Fibroblast of villous mesenchyme (primary cell): ENCODE results near the gene CRMP1. TPM values are rescaled to one million over a fixed set of nuclear protein-coding genes. Genes with fewer than 3 reads are reported as not detected.

Experiments
- DNase-seq: peaks from one replicate; pipeline ENCODE4 v3.0.0-alpha.2; 2010; ENCODE audit warnings: low read depth
- H3K4me3 ChIP-seq: 2 replicates; pipeline ENCODE4 v1.5.1; 2011; ENCODE audit warnings: low read depth, mild to moderate bottlenecking, low read length
- CTCF ChIP-seq: IDR thresholded peaks from 2 replicates; pipeline ENCODE4 v1.5.1; 2012; ENCODE audit warnings: low read depth, mild to moderate bottlenecking, low read length; ENCODE audit not compliant: insufficient read depth
- total RNA-seq: library from RNA; depleted of rRNA; stranded (reverse); fragments of >200 nt; gene quantifications from 2 replicates; pipeline ENCODE4 v1.2.3, GENCODE V29; 2012

The CRMP1 gene
- total RNA-seq, 1 donor: under 0.01 TPM

DNA sequence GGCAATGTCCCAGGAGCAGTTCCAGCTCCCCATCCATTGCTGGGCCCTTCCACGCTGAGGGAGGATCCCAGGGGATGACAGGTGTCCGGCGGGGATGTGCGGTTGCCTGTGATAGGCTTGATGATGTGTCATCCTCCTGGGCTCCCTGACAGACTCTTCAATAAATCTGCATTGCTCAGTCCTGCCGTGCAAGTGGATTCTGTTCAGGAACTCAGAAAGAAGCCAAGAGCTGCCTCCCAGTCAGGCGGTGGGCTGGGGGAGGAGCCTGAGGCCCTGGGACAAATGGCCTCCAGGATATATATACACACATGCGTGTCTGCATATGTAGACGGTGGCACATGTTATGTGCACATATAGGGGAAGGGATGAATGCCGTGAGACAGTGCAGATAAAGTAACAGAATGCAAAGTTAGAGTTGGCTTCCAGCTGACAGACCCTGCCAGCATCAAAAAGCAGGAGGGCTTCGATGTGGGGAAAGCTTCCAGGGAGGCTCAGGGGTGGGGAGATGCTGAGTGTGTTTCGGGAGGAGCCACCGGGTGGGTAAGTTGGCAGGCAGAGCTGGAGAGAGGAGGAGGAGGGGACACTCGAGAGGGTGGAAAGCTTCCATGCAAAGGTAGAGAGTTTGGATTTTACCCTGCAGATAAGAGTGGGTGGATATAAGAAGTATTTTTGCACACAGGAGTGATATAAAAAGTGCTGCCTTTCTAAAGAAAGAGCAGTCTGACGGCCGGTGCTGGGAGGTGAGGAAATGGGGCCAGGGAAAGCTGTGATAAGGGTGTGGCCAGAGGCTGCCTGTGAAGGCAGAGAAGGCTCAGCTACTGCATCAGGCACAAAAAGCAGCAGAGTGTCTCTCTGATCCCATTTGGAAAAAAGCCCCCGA, 28.5 kb upstream of the CRMP1 start:
- DNase-seq: no peak
- TF ChIP-seq CTCF: no peak
- no peak overlapping the region for H3K4me3 ChIP-seq

GRCh38 chr4:5919571-5919970, 26.7 kb upstream of the CRMP1 start:
- DNase-seq: no peak
- TF ChIP-seq CTCF: no peak
- no peak overlapping the region for H3K4me3 ChIP-seq

GRCh38 chr4:5919044-5919443, 26.2 kb upstream of the CRMP1 start:
- no peak overlapping the region for H3K4me3 ChIP-seq
- TF ChIP-seq CTCF: no peak
- no peak for DNase-seq

DNA sequence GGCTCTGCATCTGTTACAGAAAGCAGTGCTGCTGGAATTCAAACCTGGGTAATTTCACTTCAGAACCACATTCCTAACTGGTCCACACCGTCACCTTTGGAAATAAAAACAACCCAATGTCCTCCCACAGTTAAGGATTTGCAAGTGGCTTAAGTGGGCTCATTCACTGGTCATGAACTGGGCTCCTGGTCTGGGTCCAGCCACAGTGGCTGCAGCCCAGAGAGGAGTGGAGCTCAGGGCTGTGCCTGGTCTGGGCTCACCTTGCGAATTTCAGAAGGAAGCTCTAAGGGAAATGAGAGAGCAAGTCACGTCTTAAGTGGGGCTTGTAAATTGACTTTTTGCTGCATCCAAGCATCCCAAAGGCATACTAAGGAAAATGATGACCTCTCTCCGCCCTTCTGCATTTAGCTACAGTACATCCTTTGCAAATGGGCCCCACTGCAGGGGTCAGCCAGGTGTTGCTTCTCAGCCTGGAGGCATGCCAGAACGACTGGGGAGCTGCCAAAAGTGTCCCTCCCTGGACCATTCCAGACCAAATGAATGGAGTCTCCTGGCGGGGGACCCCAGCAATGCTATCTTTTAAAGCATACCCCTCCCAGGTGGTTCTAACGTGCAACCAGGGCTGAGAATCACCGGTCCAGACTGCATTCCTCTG, 25.6 kb upstream of the CRMP1 start:
- no peak for TF ChIP-seq CTCF
- no peak for DNase-seq
- no peak overlapping the region for H3K4me3 ChIP-seq

DNA sequence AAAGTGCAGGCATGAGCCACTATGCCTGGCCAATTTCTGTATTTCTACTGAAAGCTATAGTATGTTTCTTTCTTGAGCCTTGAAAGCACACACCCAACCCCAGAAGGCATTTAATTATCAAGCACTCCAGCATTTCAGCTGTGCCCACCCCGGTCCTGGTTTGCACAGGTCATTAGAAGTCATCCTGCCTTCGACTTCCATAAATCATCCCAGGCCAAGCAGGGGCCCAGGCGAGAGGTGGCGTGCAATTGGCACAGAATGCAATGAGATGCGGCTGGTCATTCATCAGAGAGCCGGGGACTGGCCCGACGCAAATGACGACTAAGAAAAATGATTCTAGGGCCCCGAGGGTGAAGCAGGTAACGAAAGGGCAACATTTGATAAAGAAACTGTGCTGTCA, 24.8 kb upstream of the CRMP1 start:
- no peak for TF ChIP-seq CTCF
- no peak for DNase-seq
- H3K4me3 ChIP-seq: no peak overlapping the region

DNA sequence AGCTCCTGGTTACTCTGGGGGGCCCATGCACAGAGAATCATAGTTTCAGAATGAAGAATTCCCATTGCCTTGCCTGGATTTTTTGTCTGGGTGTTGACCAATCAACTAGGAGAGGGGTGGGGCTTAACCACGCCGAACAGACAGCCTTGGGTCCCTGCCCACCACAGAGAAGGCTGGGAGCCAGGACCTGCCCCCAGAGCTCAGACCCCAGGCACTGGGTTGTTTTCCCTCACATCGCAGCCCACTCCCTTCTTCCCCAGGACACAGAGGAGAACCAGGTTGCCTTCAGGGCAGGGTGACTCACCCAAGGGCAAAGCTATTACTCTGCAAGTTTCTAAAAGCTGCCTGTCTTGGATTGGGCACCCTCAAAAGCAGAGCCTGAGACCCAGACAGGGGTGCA, 23.3 kb upstream of the CRMP1 start:
- no peak for TF ChIP-seq CTCF
- DNase-seq: no peak
- H3K4me3 ChIP-seq: no peak overlapping the region

GRCh38 chr4:5913454-5913853, 20.6 kb upstream of the CRMP1 start:
- no peak overlapping the region for H3K4me3 ChIP-seq
- DNase-seq: no peak
- no peak for TF ChIP-seq CTCF
